H4 (cell line): ENCODE measurements around the gene PLCB1. TPM values are rescaled to one million over a fixed set of nuclear protein-coding genes. Genes with fewer than 3 reads are reported as not detected.

ENCODE experiments used
- DNase-seq: peaks from one replicate; pipeline ENCODE4 v3.0.0-alpha.2; 2015; ENCODE audit warnings: low spot score
- total RNA-seq: library from RNA; depleted of rRNA; stranded (reverse); fragments of >200 nt; shearing (Covaris generic); gene quantifications from 2 replicates; pipeline ENCODE4 v1.2.3, GENCODE V29; 2014

The PLCB1 gene
- total RNA-seq, 1 experiment from 2014 or later, result 9.0 TPM

GRCh38 chr20:8129211-8129976 lies 2.7 kb upstream of the PLCB1 start:
- peak; percentile 34 for DNase-seq

GRCh38 chr20:8130840-8131526 lies 1.1 kb upstream of the PLCB1 start:
- DNase-seq, result no peak

GRCh38 chr20:8132484-8133309 lies 631 bp downstream of the PLCB1 start:
- no peak for DNase-seq

- no peak for DNase-seq
These were observed 1.3 kb downstream of the PLCB1 start for GRCh38 chr20:8133310-8133768.

- DNase-seq, result no peak
These were observed 1.9 kb downstream of the PLCB1 start for GRCh38 chr20:8133851-8134451.

- DNase-seq, result no peak
These were observed 7.8 kb downstream of the PLCB1 start for GRCh38 chr20:8139899-8140298.

GRCh38 chr20:8143474-8143873 lies 11.4 kb downstream of the PLCB1 start:
- DNase-seq, result no peak

- DNase-seq, result peak; percentile 8
These were observed 12.5 kb downstream of the PLCB1 start for GRCh38 chr20:8144282-8145245.

GRCh38 chr20:8145246-8146168 lies 13.4 kb downstream of the PLCB1 start:
- no peak for DNase-seq

- DNase-seq, result no peak
These were observed 15.4 kb downstream of the PLCB1 start for GRCh38 chr20:8147476-8147875.

- no peak for DNase-seq
These were observed 16.4 kb downstream of the PLCB1 start for GRCh38 chr20:8148501-8148900.

- no peak for DNase-seq
These were observed 18.5 kb downstream of the PLCB1 start for GRCh38 chr20:8150591-8150990.

- no peak for DNase-seq
These were observed 19.3 kb downstream of the PLCB1 start for GRCh38 chr20:8151372-8151771.

- DNase-seq, result no peak
These were observed 20.1 kb downstream of the PLCB1 start for GRCh38 chr20:8152183-8152582.

- DNase-seq, result no peak
These were observed 20.8 kb downstream of the PLCB1 start for GRCh38 chr20:8152847-8153246.

GRCh38 chr20:8153281-8153908 lies 21.3 kb downstream of the PLCB1 start:
- DNase-seq, result no peak

- no peak for DNase-seq
These were observed 22.6 kb downstream of the PLCB1 start for GRCh38 chr20:8154638-8155037.

GRCh38 chr20:8155229-8155628 lies 23.2 kb downstream of the PLCB1 start:
- no peak for DNase-seq

GRCh38 chr20:8155812-8156211 lies 23.7 kb downstream of the PLCB1 start:
- no peak for DNase-seq
